A549 treated with CORT108297 at 1 μM for 4 hours (cell line): Measurements from ENCODE around the gene VWA2. TPM values are rescaled to one million over a fixed set of nuclear protein-coding genes. Genes with fewer than 3 reads are reported as not detected.

ENCODE experiments used
- total RNA-seq: library from RNA; stranded (reverse); fragments of 200-300 nt; extraction: Qiagen RNA extraction; gene quantifications from 5 replicates; pipeline ENCODE4 v1.2.3, GENCODE V29; 2022

The VWA2 gene
- 0.02 to 0.06 TPM in 2 of 5 replicates, not detected in the others for total RNA-seq

GRCh38 chr10:114239117-114239993 is at the start of gene VWA2:
Gene VWA2, plus strand, starts transcription at chr10:114239254. Its CDS starts 9,460 bp downstream, at chr10:114248714.

Other genes starting within 250 kb of the VWA2 start
- 0.59 to 0.94 TPM (median 0.78 TPM) in 5 replicates for gene ADRB1, start 195.4 kb upstream of the VWA2 start, total RNA-seq
- 3.7 to 6.2 TPM (median 5.9 TPM) in 5 replicates for gene CCDC186, start 65.1 kb upstream of the VWA2 start, total RNA-seq
- gene TDRD1, start 59.9 kb upstream of the VWA2 start, total RNA-seq = not detected in 5 replicates
- 21.0 to 29.6 TPM (median 27.0 TPM) in 5 replicates for gene AFAP1L2, start 165.2 kb downstream of the VWA2 start, total RNA-seq